HG02763 (cell line): ENCODE results near the gene P2RX2.

Experiments used
- ATAC-seq: cut with Tn5 transposase; IDR thresholded peaks from one replicate; pipeline ENCODE4 v1.9.1; 2021; ENCODE audit warnings: mild to moderate bottlenecking, moderate library complexity; ENCODE audit not compliant: unreplicated experiment

Gene P2RX2

DNA sequence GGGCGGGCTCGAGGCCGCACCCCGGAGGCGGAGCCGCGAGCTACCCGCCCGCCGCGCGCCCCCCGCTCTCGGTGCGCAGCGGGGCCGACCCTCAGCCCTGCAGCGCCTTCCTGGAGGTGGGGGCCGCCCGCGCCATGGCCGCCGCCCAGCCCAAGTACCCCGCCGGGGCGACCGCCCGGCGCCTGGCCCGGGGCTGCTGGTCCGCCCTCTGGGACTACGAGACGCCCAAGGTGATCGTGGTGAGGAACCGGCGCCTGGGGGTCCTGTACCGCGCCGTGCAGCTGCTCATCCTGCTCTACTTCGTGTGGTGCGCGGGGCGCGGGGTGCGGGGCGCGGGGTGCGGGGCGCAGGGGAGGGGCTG, at the start of gene P2RX2:
Gene P2RX2, plus strand, starts transcription at position 94 of the 361 bp plus-strand sequence. Its CDS starts 41 bp downstream, at position 135.
- ATAC-seq = no peak

DNA sequence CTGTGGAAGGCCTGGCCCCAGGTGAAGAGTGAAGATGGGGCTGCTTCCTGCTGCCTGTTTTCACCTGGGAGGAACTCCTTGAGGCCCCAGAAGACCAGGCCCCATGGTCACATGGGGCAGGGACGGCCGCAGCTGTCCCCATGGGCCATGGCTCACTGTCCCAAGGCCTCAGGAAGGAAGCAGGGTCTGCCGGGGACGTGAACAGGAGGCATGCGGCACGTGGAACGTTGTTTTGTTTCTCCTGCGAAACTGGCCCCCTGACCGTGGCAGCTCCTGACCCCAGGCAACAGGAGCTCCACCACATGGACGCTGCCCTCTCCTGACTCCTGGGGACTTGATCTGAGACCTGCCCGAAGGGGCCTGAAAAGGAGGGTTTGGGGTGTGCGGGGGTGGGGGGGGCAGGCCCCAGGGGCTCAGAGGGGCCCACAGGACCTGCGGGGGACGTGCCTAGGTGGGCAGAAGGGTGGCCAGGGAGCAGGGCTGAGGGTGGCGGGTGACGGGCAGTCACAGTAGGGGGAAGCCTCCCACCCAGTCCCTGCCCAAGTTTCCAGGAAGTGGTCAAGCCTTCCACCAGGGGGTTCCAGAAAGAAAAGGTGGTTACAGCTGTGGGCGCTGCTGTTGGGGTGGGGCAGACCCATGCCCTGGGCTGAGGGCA, 49.6 kb upstream of the P2RX2 start:
- no peak for ATAC-seq

DNA sequence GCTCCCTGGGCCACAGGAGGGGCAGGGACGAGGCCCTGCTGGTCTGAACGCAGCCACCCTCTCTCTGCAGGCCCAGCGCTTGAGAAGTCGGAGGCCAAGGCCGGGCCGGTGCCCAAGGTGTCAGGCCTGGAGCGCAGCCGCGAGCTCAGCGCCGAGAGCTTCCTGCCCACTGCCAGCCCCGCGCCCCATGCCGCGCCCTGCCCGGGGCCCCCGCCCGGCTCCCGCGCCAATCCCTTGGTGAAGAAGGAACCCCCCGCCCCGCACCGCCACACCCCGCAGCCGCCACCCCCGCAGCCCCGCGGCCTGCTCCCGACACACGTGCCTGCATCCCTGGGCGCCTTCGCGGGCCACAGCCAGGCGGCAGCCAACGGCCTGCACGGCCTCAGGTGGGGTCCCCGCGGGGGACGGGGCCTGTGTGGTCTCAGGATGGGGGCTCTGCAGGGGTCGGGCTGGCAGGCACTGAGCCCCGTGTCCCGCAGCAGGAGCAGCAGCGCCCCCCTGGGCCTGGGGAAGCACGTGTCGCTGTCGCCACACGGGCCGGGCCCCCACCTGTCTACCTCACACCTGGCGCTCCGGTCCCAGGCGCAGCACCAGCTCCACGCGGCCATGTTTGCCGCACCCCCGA, 48.6 kb upstream of the P2RX2 start:
- ATAC-seq = no peak

- no peak for ATAC-seq
Observed at GRCh38 chr12:132570635-132571034, 47.9 kb upstream of the P2RX2 start.

DNA sequence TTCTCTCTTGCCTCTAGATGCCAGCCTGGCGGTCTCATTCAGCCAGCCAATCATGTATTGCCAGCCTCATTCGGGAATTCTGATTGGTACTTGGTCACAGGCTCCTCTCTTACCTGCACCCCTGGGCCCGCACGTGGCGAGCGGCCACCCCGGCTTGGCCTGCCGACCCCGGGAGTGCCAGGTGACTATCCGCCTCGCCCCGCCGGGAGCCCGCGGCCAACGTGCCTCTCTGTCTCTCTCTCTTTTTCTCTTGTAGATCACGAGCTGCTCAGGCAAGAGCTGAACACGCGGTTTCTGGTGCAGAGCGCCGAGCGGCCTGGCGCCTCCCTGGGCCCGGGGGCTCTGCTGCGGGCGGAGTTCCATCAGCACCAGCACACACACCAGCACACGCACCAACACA, 47.5 kb upstream of the P2RX2 start:
- ATAC-seq = no peak

- ATAC-seq = no peak
Observed at GRCh38 chr12:132571598-132571997, 47.0 kb upstream of the P2RX2 start.

GRCh38 chr12:132572106-132572505, 46.5 kb upstream of the P2RX2 start:
- ATAC-seq = no peak

DNA sequence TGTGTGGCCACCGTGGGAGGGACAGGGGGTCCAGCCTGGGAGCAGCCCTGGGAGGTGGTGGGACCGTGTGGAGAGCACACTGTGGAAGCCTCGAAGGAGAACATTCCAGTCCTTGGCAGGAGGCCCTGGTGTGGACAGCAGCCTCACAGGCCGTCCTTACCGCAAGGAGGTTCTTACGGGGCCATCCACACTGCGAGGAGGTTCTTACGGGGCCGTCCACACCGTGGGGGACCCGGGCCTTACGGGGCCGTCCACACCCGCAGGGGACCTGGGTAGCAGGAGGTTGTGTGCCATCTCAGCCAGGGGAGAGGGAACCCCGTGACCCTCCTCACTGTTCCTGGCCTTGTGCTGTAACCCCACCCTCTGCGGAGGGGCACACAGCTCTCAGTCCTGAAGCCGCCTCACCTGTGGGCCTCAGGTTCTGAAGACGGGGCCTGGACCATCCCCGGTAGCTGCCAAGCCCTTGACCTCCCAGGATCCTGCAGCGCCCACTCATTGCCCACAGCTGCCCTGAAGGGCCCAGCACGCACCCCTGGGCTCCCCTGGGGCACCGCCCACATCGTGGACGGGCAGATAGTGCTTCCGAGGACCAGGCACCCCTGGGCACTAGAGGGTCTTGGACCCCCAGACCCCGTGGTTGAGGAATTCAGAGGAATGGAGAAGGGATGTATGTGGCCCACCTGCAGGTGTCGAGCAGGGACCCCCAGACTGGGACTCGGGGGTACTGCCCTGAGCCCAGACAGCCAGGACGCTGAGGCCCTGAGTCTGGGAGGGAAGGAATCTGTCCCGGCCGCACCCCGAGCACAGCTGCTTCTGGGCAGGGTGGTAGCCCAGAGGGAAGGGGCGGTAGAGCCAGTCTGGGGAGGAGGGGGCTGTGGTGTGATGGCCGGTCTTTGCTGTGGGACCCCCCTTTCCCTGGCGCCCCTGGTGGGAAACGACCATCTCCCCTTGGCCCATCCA, 45.5 kb upstream of the P2RX2 start:
- no peak for ATAC-seq

- no peak for ATAC-seq
Observed at GRCh38 chr12:132574271-132574996, 44.1 kb upstream of the P2RX2 start.

DNA sequence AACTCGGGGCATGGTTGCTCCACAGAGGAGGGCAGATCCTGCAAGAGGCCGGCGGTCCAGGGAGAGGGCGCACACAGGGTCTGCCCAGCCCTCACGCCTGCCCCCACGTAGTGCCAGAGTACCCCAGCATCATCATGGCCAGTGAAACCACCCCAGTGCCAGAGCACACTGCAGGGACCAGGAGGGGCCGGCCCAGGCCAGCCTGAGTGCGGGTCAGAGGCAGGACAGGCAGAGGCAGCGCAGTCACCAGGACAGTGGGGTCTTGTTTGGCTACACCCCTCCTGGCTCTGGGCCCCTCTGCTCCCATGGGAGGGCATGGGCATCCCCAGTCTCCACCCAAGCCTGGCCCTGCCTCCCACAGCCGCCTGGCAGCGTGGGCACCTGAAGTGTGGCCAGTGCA, 42.9 kb upstream of the P2RX2 start:
- ATAC-seq = no peak

DNA sequence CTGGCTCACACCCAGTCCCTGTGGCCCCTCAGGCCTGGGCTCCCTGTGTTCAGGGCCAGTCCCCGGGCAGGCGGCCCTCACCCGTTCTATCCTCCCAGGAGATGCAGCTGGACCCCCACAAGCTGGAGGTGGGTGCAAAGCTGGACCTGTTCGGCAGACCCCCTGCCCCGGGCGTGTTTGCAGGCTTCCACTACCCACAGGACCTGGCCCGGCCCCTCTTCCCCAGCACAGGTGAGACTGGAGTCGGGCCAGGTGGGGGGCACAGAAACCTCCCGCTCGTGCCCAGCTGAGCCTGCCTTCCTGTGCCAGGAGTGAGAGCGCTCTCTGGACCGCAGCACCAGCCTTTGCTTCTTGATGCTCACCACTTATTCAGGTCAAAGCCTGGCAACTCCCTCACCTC, 41.9 kb upstream of the P2RX2 start:
- ATAC-seq = no peak

DNA sequence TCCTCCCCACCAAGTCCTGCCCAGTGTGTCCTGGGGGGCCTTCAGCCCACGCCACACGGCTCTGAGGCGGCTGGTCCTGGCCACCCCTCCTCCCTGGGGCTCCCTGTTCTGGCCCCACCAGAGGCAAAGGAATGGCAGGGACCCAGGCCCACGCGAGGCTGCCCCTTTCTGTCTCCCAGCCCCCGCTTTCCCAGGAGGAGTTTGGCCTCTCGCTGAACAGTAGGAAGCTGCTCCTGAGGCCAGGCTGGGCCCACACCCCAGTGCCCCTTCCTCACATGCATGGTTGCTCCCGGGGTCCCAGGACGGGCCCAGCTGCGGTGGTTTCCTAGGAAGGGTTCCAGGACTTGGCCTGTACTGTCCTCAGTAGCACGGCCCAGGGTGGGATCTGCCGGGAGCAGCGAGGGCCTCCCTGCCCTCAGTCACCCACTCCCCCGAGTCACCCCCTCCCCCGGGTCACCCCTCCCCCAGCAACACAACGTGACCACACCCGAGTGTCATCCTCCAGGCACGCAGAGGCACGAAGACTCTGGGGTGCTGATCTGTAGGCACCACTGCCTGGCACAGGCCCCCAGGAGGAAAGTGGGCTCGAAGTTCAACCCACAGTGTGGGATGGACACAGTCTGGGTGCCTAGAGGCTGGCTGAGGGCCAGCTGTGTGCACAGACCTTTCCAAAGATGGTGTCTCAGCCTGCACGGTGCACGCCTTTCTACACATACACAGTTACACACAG, 41.2 kb upstream of the P2RX2 start:
- ATAC-seq = no peak

DNA sequence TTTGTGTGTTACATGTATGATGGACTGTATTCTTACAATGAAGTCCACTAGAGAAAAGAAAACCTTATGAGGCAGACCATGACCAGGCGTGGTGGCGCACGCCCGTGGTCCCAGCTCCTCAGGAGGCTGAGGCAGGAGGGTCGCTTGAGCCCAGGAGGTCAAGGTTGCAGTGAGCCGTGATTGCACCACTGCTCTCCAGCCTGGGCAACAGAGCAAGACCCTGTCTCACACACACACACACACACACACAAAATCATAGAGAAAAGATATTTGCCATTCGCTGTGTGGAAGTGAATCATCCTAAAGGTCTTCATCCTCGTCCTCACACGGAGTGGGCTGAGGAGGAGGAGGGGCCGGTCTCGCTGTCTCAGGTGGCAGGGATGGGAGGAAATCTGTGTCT, 40.5 kb upstream of the P2RX2 start:
- ATAC-seq = no peak

GRCh38 chr12:132578826-132579225, 39.8 kb upstream of the P2RX2 start:
- ATAC-seq = no peak

DNA sequence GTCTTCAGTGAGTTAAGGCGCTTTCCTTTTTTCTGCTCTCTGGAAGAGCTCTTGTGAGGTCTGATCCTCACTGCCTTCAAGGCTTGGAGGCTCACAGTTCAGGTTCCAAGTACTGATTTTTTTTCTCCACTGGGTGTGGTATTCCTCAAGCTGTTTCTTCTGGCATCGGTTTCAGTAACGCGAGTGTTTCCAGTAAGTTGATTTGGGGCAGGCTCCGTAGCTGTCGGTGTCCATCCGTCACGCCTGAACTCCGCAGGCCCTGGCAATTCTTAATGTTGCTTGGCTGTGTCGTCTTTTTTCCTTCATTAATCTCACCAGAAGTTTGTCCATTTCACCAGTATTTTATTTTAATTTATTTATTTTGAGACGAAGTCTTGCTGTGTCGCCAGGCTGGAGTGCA, 38.8 kb upstream of the P2RX2 start:
- ATAC-seq = no peak

- no peak for ATAC-seq
Observed at GRCh38 chr12:132580701-132581292, 37.8 kb upstream of the P2RX2 start.

DNA sequence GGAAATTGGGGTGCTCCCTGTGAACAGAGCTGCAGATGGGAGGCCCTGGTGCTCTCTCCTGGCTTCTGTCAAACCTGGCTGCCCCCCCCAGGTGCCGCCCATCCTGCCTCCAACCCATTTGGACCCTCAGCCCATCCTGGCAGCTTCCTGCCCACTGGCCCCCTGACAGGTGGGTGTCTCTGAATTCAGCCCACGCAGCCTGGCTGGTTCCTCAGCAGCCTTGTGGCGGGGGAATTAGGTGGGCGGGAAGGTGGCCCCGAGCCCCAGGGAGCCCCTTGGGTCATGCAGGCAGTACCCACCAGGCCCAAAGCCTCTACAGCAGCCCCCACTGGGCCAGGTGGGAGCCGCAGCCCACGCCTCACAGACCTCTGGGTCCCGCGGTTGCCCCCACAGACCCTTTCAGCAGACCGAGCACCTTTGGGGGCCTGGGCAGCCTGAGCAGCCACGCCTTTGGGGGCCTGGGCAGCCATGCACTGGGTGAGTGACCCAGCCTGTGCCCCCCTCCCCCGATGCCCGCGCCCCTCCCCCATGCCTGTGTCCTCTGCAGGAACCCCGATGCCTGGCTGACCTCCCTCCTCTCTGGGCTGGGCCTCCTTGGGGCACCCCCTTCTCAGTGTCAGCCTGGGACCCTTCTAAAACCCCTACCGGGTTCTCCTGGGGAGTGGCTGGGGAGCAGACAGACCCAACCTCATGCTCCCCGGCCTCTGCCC, 37.1 kb upstream of the P2RX2 start:
- no peak for ATAC-seq

DNA sequence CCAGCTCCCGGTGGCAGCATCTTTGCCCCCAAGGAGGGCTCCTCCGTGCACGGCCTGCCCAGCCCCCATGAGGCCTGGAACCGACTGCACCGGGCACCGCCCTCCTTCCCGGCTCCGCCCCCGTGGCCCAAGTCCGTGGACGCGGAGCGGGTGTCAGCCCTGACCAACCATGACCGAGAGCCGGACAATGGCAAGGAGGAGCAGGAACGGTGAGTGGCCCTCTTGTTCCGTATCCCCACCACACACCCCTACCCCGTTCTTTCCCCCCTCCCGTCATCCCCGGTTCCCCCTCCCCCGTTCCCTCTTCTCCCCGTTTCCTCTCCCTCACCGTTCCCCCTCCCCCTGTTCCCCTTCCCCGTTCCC, 36.5 kb upstream of the P2RX2 start:
- no peak for ATAC-seq

DNA sequence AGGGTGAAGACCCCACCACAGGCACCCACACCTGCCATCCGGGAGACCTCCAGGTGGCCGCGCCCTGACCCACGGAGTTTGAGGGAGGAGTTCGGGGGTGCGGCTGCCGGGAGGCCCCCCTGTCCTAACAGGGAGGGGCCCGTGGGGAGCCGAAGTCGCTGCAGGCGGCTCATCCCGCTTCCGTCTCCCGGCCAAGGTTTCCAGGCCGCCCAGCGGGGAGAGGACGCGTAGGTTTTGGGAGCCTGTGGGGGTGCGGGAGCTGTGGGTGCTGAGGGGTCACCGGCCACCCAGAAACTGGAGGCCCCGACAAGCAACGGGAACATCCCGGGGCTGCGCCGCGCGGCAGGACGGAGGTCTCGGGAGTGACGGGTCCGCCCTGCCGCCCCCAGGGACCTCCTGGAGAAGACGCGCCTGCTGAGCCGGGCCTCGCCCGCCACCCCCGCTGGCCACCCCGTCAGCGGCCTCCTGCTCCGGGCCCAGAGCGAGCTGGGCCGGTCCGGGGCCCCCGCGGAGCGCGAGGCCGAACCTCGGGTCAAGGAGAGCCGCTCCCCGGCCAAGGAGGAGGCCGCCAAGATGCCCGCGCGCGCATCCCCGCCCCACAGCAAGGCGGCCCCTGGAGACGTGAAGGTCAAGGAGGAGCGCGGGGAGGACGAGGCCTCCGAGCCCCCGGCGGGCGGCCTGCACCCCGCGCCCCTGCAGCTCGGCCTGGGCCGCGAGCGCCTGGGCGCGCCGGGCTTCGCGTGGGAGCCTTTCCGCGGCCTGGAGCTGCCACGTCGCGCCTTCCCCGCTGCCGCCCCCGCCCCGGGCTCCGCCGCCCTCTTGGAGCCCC, 35.8 kb upstream of the P2RX2 start:
- ATAC-seq = no peak
